NCI-H345 (cell line): ENCODE results near the gene ZNF587.
"Not testable (repeated sequence)": the region's sequence is repeated elsewhere in the genome, so short reads cannot be mapped to it uniquely, and the experiment has no call there.

Source experiments
- DNase-seq: peaks from one replicate; lab custom pipeline; 2025; lab: John Stamatoyannopoulos, UW

ZNF587 gene

GRCh38 chr19:57849666-57850473, at the start of gene ZNF587:
Gene ZNF587 (plus strand): TSS chr19:57849859. CDS start chr19:57850039, 180 bp downstream.
- peak; percentile 72 for DNase-seq

- DNase-seq, result no peak
Measured at GRCh38 chr19:57800696-57801095, 49.0 kb upstream of the ZNF587 start.

- DNase-seq, result no peak
Measured at GRCh38 chr19:57802269-57802668, 47.4 kb upstream of the ZNF587 start.

GRCh38 chr19:57803265-57803593, 46.4 kb upstream of the ZNF587 start:
- no peak for DNase-seq

- no peak for DNase-seq
Measured at GRCh38 chr19:57803594-57804325, 45.9 kb upstream of the ZNF587 start.

- DNase-seq, result no peak
Measured at GRCh38 chr19:57807541-57807940, 42.1 kb upstream of the ZNF587 start.

- DNase-seq, result not testable (repeated sequence)
Measured at GRCh38 chr19:57810410-57811295, 39.0 kb upstream of the ZNF587 start.

GRCh38 chr19:57812226-57812625, 37.4 kb upstream of the ZNF587 start:
- DNase-seq, result no peak

- not testable (repeated sequence) for DNase-seq
Measured at GRCh38 chr19:57812975-57813820, 36.5 kb upstream of the ZNF587 start.

GRCh38 chr19:57813919-57814504, 35.6 kb upstream of the ZNF587 start:
- no peak for DNase-seq

GRCh38 chr19:57814505-57815246, 35.0 kb upstream of the ZNF587 start, which contains the start of gene ZNF552:
Gene ZNF552 (minus strand): TSS chr19:57814913. CDS start chr19:57814743, 170 bp downstream.
- DNase-seq, result peak; percentile 87

GRCh38 chr19:57815247-57816075, 34.2 kb upstream of the ZNF587 start:
- DNase-seq, result no peak

- DNase-seq, result no peak
Measured at GRCh38 chr19:57816652-57817051, 33.0 kb upstream of the ZNF587 start.

GRCh38 chr19:57817976-57818375, 31.7 kb upstream of the ZNF587 start:
- no peak for DNase-seq

GRCh38 chr19:57818378-57818777, 31.3 kb upstream of the ZNF587 start:
- DNase-seq, result no peak

- DNase-seq, result peak; percentile 86
Measured at GRCh38 chr19:57819475-57820148, 30.0 kb upstream of the ZNF587 start.

- no peak for DNase-seq
Measured at GRCh38 chr19:57820599-57820998, 29.1 kb upstream of the ZNF587 start.

- DNase-seq, result not testable (repeated sequence)
Measured at GRCh38 chr19:57821095-57821494, 28.6 kb upstream of the ZNF587 start.

- not testable (repeated sequence) for DNase-seq
Measured at GRCh38 chr19:57821501-57821900, 28.2 kb upstream of the ZNF587 start.
